RKO (cell line): Measurements from ENCODE around the gene ARID5A.
"Not testable (repeated sequence)": the region's sequence is repeated elsewhere in the genome, so short reads cannot be mapped to it uniquely, and the experiment has no call there.

ENCODE experiments used
- DNase-seq: peaks from one replicate; pipeline ENCODE4 v3.0.0-alpha.2; 2016; ENCODE audit warnings: low spot score

ARID5A gene

GRCh38 chr2:96541398-96542152 is 5.0 kb downstream of the ARID5A start:
- no peak for DNase-seq

GRCh38 chr2:96542357-96542977 is 5.9 kb downstream of the ARID5A start:
- no peak for DNase-seq

- DNase-seq = no peak
Measured at GRCh38 chr2:96546321-96546720, 9.8 kb downstream of the ARID5A start.

GRCh38 chr2:96546797-96547196 is 10.2 kb downstream of the ARID5A start:
- DNase-seq = no peak

GRCh38 chr2:96547203-96547641 is 10.7 kb downstream of the ARID5A start:
- no peak for DNase-seq

- no peak for DNase-seq
Measured at GRCh38 chr2:96547731-96548171, 11.2 kb downstream of the ARID5A start.

- no peak for DNase-seq
Measured at GRCh38 chr2:96548558-96549465, 12.3 kb downstream of the ARID5A start.

- no peak for DNase-seq
Measured at GRCh38 chr2:96549466-96549785, 12.9 kb downstream of the ARID5A start.

- DNase-seq = no peak
Measured at GRCh38 chr2:96549967-96550786, 13.6 kb downstream of the ARID5A start.

GRCh38 chr2:96550787-96551604 is 14.4 kb downstream of the ARID5A start:
- no peak for DNase-seq

GRCh38 chr2:96551605-96552314 is 15.2 kb downstream of the ARID5A start:
- DNase-seq = no peak

- DNase-seq = no peak
Measured at GRCh38 chr2:96552315-96553175, 16.0 kb downstream of the ARID5A start.

- DNase-seq = no peak
Measured at GRCh38 chr2:96553176-96553956, 16.8 kb downstream of the ARID5A start.

- DNase-seq = not testable (repeated sequence)
Measured at GRCh38 chr2:96553957-96554292, 17.4 kb downstream of the ARID5A start.

GRCh38 chr2:96554293-96555145 is 18.0 kb downstream of the ARID5A start:
- peak; percentile 55 for DNase-seq

- no peak for DNase-seq
Measured at GRCh38 chr2:96555146-96555610, 18.6 kb downstream of the ARID5A start.
